Measurements from ENCODE around the gene ZNF583. TPM values are rescaled to one million over a fixed set of nuclear protein-coding genes. Genes with fewer than 3 reads are reported as not detected.

ZNF583 gene
- polyA plus RNA-seq: 10.3 and 21.9 TPM in 2 replicates

GRCh38 chr19:56403764-56404704 lies at the start of gene ZNF583:
Gene ZNF583, plus strand, starts transcription at chr19:56404332. Its CDS starts 2,783 bp downstream, at chr19:56407115.

GRCh38 chr19:56393119-56394012 lies 10.8 kb upstream of the ZNF583 start, which contains the start of gene ZNF582:
Gene ZNF582, minus strand, starts transcription at chr19:56393534. Its CDS starts 1,782 bp downstream, at chr19:56391752.

Other genes starting within 250 kb of the ZNF583 start
- gene GALP, start 228.3 kb upstream of the ZNF583 start, polyA plus RNA-seq: not detected in 2 replicates
- gene ZSCAN5B, start 206.5 kb upstream of the ZNF583 start, polyA plus RNA-seq: not detected in 2 replicates
- gene ZSCAN5C, start 202.1 kb upstream of the ZNF583 start, polyA plus RNA-seq: not detected in 2 replicates
- gene EDDM13, start 131.6 kb upstream of the ZNF583 start, polyA plus RNA-seq: not detected in 2 replicates
- 17.5 and 19.6 TPM in 2 replicates for gene ZSCAN5A, start 89.5 kb upstream of the ZNF583 start, polyA plus RNA-seq
- gene ZNF582, start 10.8 kb upstream of the ZNF583 start, polyA plus RNA-seq: 4.0 and 15.3 TPM in 2 replicates
- gene ZNF667, start 73.0 kb downstream of the ZNF583 start, polyA plus RNA-seq: 15.0 and 15.1 TPM in 2 replicates
- gene ZNF471, start 103.5 kb downstream of the ZNF583 start, polyA plus RNA-seq: 3.4 and 7.1 TPM in 2 replicates
- 7.7 and 11.7 TPM in 2 replicates for gene ZFP28, start 134.6 kb downstream of the ZNF583 start, polyA plus RNA-seq
- 12.5 and 16.9 TPM in 2 replicates for gene ZNF470, start 163.1 kb downstream of the ZNF583 start, polyA plus RNA-seq
- gene ZNF71, start 191.0 kb downstream of the ZNF583 start, polyA plus RNA-seq: 0.07 and 0.47 TPM in 2 replicates
- 3.7 TPM in 1 of 2 replicates, not detected in the other for gene SMIM17, start 238.8 kb downstream of the ZNF583 start, polyA plus RNA-seq

All from Purkinje cell (primary cell).